ENCODE data around the gene USO1.

DNA sequence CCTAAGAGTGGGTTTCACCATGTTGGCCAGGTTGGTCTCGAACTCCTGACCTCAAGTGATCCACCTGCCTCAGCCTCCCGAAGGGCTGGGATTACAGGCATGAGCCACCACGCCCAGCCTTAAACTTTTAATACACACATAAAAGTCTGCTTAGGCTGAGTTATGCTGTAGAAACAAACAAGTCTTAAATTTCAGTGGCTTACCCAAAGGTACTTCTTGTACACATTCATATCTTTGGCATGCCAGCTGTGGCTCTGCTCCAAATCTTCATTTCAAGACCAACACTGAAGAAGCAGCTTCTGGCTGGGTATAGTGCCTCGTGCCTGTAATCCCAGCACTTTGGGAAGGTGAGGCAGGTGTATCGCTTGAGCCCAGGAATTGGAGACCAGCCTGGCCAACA is 97.6 kb downstream of the USO1 start:
- peak; percentile 77 for TF ChIP-seq POLR2AphosphoS5 (IDR thresholded peaks at IDR 0.05)
- no peak for TF ChIP-seq CTCF (IDR thresholded peaks at IDR 0.05)
- no peak for TF ChIP-seq POLR2A (IDR thresholded peaks at IDR 0.05)

Measured in prostate gland (tissue), 2 donors.